HEK293 (cell line): ENCODE data around the gene PPP2R3C.

Source experiments
- CTCF ChIA-PET: fragments of 350-600 bp; formaldehyde crosslinking; extraction: SDS; loops from one replicate; lab custom pipeline; 2021; ENCODE audit warnings: antibody characterized with exemption; lab: Yijun Ruan, JAX
- POLR2A ChIA-PET: fragments of 300-600 bp; formaldehyde crosslinking; extraction: SDS; loops from one replicate; lab custom pipeline; 2020; ENCODE audit warnings: antibody characterized with exemption, inconsistent platforms; lab: Yijun Ruan, JAX
- H3K27ac ChIP-seq: fragments of 200-500 bp; sonication (Bioruptor generic); 2 replicates; pipeline ENCODE4 v1.5.1; 2014; ENCODE audit warnings: low read depth, low read length, control low read depth, inconsistent platforms; ENCODE audit errors: extremely low read depth
- H3K36me3 ChIP-seq, 2 experiments: fragments of 200-500 bp in 1 of 2; sonication (Bioruptor generic) in 1 of 2; 1 replicate in 1 of 2; 2 replicates in 1 of 2; pipeline ENCODE4 v1.5.1; 2014 to 2017; ENCODE audit warnings: inconsistent platforms in 2 of 2, low read length in 2 of 2; ENCODE audit not compliant: control insufficient read depth in 2 of 2, insufficient read depth in 1 of 2
- H3K4me1 ChIP-seq: fragments of 200-500 bp; sonication (Bioruptor generic); 2 replicates; pipeline ENCODE4 v1.5.1; 2014; ENCODE audit warnings: mild to moderate bottlenecking, low read length, inconsistent platforms; ENCODE audit not compliant: control insufficient read depth, insufficient read depth
- H3K4me3 ChIP-seq: 2 replicates; pipeline ENCODE4 v1.5.1; 2011; ENCODE audit warnings: low read depth, mild to moderate bottlenecking, control low read depth, low read length, moderate library complexity
- H3K9me3 ChIP-seq: fragments of 200-500 bp; sonication (Bioruptor generic); 2 replicates; pipeline ENCODE4 v1.5.1; 2014; ENCODE audit warnings: low read depth, low read length, inconsistent platforms; ENCODE audit not compliant: control insufficient read depth, insufficient read depth
- GLI4 ChIP-seq: fragments of 450-650 bp; formaldehyde crosslinking; IDR thresholded peaks from 2 replicates; pipeline ENCODE4 v1.5.1; 2016; ENCODE audit warnings: missing biosample characterization, missing genetic modification characterization
- GLIS1 ChIP-seq: fragments of 450-650 bp; formaldehyde crosslinking; IDR thresholded peaks from 2 replicates; pipeline ENCODE4 v1.5.1; 2016; ENCODE audit warnings: missing biosample characterization, missing genetic modification characterization
- KLF8 ChIP-seq: fragments of 450-650 bp; formaldehyde crosslinking; IDR thresholded peaks from 2 replicates; pipeline ENCODE4 v1.5.1; 2016; ENCODE audit warnings: missing biosample characterization, missing genetic modification characterization
- ZBTB17 ChIP-seq: fragments of 450-650 bp; formaldehyde crosslinking; IDR thresholded peaks from 2 replicates; pipeline ENCODE4 v1.5.1; 2016; ENCODE audit warnings: missing biosample characterization, missing genetic modification characterization
- ZBTB20 ChIP-seq: fragments of 450-650 bp; formaldehyde crosslinking; IDR thresholded peaks from 2 replicates; pipeline ENCODE4 v1.5.1; 2016; ENCODE audit warnings: missing biosample characterization, missing genetic modification characterization
- ZNF335 ChIP-seq: fragments of 450-650 bp; formaldehyde crosslinking; conservative IDR thresholded peaks from 2 replicates; pipeline ENCODE4 v1.5.1; 2016; ENCODE audit warnings: missing biosample characterization, missing genetic modification characterization
- ZNF560 ChIP-seq: fragments of 450-650 bp; formaldehyde crosslinking; IDR thresholded peaks from 2 replicates; pipeline ENCODE4 v1.5.1; 2017; ENCODE audit warnings: missing biosample characterization, missing genetic modification characterization, borderline replicate concordance
- ZNF610 ChIP-seq: fragments of 450-650 bp; formaldehyde crosslinking; IDR thresholded peaks from 2 replicates; pipeline ENCODE4 v1.5.1; 2016; ENCODE audit warnings: missing biosample characterization, missing genetic modification characterization, borderline replicate concordance
- ZNF623 ChIP-seq: fragments of 450-650 bp; formaldehyde crosslinking; IDR thresholded peaks from 2 replicates; pipeline ENCODE4 v1.5.1; 2016; ENCODE audit warnings: missing biosample characterization, missing genetic modification characterization
- ZNF777 ChIP-seq: fragments of 450-650 bp; formaldehyde crosslinking; IDR thresholded peaks from 2 replicates; pipeline ENCODE4 v1.5.1; 2017; ENCODE audit warnings: missing biosample characterization, missing genetic modification characterization, borderline replicate concordance
- TF ChIP-seq, protein P1 (sequence below): fragments of 450-650 bp; IDR thresholded peaks from 2 replicates; pipeline ENCODE4 v1.5.1; 2018; ENCODE audit warnings: missing biosample characterization, mild to moderate bottlenecking, missing genetic modification characterization
- TF ChIP-seq, protein P2 (sequence below): fragments of 450-650 bp; formaldehyde crosslinking; IDR thresholded peaks from 2 replicates; pipeline ENCODE4 v1.5.1; 2016; ENCODE audit warnings: missing biosample characterization, missing genetic modification characterization
- TF ChIP-seq, protein P3 (sequence below): fragments of 450-650 bp; formaldehyde crosslinking; IDR thresholded peaks from 2 replicates; pipeline ENCODE4 v1.5.1; 2016; ENCODE audit warnings: missing biosample characterization, missing genetic modification characterization
- TF ChIP-seq, protein P4 (sequence below): fragments of 450-650 bp; formaldehyde crosslinking; IDR thresholded peaks from 2 replicates; pipeline ENCODE4 v1.5.1; 2016; ENCODE audit warnings: missing biosample characterization, missing genetic modification characterization
- TF ChIP-seq, protein P5 (sequence below): fragments of 450-650 bp; formaldehyde crosslinking; IDR thresholded peaks from 2 replicates; pipeline ENCODE4 v1.5.1; 2016; ENCODE audit warnings: missing biosample characterization, missing genetic modification characterization
- TF ChIP-seq, protein P6 (sequence below): fragments of 450-650 bp; formaldehyde crosslinking; IDR thresholded peaks from 2 replicates; pipeline ENCODE4 v1.5.1; 2016; ENCODE audit warnings: missing biosample characterization, missing genetic modification characterization, borderline replicate concordance

PPP2R3C gene

DNA sequence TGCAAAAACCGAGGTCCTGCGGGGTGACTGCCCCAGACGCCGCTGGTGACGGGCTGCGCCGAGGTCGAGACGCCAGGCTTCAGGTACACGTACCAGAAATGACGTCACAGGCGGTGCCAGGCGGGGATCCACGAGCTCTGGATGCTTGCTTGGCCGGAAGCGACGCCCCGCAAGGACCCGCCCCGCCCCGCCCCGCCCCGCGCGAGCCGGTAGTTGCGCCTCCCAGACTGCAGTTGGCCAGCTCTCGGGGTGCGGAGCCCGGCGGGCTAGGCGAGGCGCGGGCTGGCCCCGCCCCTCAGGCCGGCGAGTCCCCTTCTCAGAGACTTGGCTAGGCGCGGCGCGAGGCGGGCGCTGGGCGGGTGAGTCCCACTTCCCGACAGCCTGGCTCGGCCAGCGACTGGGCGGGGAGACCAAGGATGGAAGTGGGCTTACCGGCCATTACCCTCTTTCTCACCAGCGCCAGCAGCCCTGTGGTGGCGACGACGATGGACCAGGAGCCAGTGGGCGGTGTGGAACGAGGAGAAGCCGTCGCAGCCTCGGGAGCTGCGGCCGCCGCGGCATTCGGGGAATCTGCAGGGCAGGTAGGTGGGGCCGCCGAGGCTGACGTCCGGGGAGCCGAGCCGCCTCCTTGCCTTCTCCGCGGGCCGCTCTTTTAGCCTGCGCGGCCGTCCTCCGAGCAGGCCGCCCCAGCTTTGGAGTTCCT is 75.6 kb downstream of the PPP2R3C start, which contains the start of gene FAM177A1 (continued):
- TF ChIP-seq, protein P1, sequence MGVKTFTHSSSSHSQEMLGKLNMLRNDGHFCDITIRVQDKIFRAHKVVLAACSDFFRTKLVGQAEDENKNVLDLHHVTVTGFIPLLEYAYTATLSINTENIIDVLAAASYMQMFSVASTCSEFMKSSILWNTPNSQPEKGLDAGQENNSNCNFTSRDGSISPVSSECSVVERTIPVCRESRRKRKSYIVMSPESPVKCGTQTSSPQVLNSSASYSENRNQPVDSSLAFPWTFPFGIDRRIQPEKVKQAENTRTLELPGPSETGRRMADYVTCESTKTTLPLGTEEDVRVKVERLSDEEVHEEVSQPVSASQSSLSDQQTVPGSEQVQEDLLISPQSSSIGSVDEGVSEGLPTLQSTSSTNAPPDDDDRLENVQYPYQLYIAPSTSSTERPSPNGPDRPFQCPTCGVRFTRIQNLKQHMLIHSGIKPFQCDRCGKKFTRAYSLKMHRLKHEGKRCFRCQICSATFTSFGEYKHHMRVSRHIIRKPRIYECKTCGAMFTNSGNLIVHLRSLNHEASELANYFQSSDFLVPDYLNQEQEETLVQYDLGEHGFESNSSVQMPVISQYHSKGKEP (tag by site-specific recombination) = no peak
- TF ChIP-seq, protein P2, sequence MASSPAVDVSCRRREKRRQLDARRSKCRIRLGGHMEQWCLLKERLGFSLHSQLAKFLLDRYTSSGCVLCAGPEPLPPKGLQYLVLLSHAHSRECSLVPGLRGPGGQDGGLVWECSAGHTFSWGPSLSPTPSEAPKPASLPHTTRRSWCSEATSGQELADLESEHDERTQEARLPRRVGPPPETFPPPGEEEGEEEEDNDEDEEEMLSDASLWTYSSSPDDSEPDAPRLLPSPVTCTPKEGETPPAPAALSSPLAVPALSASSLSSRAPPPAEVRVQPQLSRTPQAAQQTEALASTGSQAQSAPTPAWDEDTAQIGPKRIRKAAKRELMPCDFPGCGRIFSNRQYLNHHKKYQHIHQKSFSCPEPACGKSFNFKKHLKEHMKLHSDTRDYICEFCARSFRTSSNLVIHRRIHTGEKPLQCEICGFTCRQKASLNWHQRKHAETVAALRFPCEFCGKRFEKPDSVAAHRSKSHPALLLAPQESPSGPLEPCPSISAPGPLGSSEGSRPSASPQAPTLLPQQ (tag by site-specific recombination) = peak; percentile 94
- peak; percentile 98 for TF ChIP-seq ZBTB17
- TF ChIP-seq KLF8 (tag by site-specific recombination) = peak; percentile 93; the same call in 1 of the 2 replicates
- TF ChIP-seq, protein P3, sequence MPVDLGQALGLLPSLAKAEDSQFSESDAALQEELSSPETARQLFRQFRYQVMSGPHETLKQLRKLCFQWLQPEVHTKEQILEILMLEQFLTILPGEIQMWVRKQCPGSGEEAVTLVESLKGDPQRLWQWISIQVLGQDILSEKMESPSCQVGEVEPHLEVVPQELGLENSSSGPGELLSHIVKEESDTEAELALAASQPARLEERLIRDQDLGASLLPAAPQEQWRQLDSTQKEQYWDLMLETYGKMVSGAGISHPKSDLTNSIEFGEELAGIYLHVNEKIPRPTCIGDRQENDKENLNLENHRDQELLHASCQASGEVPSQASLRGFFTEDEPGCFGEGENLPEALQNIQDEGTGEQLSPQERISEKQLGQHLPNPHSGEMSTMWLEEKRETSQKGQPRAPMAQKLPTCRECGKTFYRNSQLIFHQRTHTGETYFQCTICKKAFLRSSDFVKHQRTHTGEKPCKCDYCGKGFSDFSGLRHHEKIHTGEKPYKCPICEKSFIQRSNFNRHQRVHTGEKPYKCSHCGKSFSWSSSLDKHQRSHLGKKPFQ (tag by site-specific recombination) = no peak
- TF ChIP-seq, protein P4, sequence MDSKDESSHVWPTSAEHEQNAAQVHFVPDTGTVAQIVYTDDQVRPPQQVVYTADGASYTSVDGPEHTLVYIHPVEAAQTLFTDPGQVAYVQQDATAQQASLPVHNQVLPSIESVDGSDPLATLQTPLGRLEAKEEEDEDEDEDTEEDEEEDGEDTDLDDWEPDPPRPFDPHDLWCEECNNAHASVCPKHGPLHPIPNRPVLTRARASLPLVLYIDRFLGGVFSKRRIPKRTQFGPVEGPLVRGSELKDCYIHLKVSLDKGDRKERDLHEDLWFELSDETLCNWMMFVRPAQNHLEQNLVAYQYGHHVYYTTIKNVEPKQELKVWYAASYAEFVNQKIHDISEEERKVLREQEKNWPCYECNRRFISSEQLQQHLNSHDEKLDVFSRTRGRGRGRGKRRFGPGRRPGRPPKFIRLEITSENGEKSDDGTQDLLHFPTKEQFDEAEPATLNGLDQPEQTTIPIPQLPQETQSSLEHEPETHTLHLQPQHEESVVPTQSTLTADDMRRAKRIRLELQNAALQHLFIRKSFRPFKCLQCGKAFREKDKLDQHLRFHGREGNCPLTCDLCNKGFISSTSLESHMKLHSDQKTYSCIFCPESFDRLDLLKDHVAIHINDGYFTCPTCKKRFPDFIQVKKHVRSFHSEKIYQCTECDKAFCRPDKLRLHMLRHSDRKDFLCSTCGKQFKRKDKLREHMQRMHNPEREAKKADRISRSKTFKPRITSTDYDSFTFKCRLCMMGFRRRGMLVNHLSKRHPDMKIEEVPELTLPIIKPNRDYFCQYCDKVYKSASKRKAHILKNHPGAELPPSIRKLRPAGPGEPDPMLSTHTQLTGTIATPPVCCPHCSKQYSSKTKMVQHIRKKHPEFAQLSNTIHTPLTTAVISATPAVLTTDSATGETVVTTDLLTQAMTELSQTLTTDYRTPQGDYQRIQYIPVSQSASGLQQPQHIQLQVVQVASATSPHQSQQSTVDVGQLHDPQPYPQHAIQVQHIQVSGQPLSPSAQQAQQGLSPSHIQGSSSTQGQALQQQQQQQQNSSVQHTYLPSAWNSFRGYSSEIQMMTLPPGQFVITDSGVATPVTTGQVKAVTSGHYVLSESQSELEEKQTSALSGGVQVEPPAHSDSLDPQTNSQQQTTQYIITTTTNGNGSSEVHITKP (tag by site-specific recombination) = peak; percentile 31
- TF ChIP-seq ZBTB20 (tag by site-specific recombination) = peak; percentile 85
- TF ChIP-seq, protein P5, sequence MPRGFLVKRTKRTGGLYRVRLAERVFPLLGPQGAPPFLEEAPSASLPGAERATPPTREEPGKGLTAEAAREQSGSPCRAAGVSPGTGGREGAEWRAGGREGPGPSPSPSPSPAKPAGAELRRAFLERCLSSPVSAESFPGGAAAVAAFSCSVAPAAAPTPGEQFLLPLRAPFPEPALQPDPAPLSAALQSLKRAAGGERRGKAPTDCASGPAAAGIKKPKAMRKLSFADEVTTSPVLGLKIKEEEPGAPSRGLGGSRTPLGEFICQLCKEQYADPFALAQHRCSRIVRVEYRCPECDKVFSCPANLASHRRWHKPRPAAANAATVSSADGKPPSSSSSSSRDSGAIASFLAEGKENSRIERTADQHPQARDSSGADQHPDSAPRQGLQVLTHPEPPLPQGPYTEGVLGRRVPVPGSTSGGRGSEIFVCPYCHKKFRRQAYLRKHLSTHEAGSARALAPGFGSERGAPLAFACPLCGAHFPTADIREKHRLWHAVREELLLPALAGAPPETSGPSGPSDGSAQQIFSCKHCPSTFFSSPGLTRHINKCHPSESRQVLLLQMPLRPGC (tag by site-specific recombination) = peak; percentile 56; the same call in 1 of the 2 replicates
- TF ChIP-seq GLIS1 = peak; percentile 11; the same call in 1 of the 2 replicates
- TF ChIP-seq GLI4 = 0 out of 2 replicates have a peak, but pooled peaks have one; percentile 30
- TF ChIP-seq, protein P6, sequence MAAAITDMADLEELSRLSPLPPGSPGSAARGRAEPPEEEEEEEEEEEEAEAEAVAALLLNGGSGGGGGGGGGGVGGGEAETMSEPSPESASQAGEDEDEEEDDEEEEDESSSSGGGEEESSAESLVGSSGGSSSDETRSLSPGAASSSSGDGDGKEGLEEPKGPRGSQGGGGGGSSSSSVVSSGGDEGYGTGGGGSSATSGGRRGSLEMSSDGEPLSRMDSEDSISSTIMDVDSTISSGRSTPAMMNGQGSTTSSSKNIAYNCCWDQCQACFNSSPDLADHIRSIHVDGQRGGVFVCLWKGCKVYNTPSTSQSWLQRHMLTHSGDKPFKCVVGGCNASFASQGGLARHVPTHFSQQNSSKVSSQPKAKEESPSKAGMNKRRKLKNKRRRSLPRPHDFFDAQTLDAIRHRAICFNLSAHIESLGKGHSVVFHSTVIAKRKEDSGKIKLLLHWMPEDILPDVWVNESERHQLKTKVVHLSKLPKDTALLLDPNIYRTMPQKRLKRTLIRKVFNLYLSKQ (tag by site-specific recombination) = no peak
- TF ChIP-seq ZNF610 (tag by site-specific recombination) = peak; percentile 38; the same call in 1 of the 2 replicates

DNA sequence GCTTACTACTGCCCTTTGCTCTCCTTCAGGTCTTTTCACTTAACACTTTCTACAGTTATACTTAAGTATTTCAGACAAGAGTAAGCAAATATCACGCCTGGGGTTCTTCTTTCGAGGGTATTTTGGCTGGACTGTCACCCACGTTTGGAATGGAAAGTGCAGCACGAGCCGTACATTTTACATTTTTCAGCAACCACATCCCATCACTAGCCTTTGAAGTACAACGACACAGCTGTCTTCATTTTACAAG is 76.1 kb downstream of the PPP2R3C start:
- peak overlapping the region; percentile 92 for H3K4me3 ChIP-seq
- peaks cover 8 to 9% of the 10 kb centered on the region in 2 experiments; a peak in 2 of 3 replicates for H3K36me3 ChIP-seq
- POLR2A ChIA-PET = interaction anchor here (0.5 to 2.1 kb wide), 14 partner anchors 11 to 781 kb away, joined by 3 to 11 read pairs (median 4); partner anchors contain the start of genes BAZ1A, BRMS1L, PPP2R3C and PRORP
- CTCF ChIA-PET = interaction anchor here (0.7 kb wide), 1 partner anchor 69 kb away, joined by 3 read pairs; no protein-coding TSS in a partner anchor
- peaks cover 3% of the 10 kb centered on the region; the same call in 1 of the 2 replicates for H3K4me1 ChIP-seq
- H3K9me3 ChIP-seq = no peaks in the 10 kb centered on the region
- TF ChIP-seq ZNF335 (peak; percentile 57), ZNF623 (tag by site-specific recombination) (0 out of 2 replicates have a peak, but pooled peaks have one; percentile 7), ZNF560 (tag by site-specific recombination) (no peak), ZNF777 (tag by site-specific recombination) (peak; percentile 76; the same call in 1 of the 2 replicates)
- peak overlapping the region; percentile 71 for H3K27ac ChIP-seq
